SU-DHL-6 (cell line): Measurements from ENCODE around the gene SCARF2.
"Not testable (repeated sequence)": the region's sequence is repeated elsewhere in the genome, so short reads cannot be mapped to it uniquely, and the experiment has no call there.

Source experiments
- CTCF ChIP-seq: fragments of 200-600 bp; sonication (generic); IDR thresholded peaks from one replicate; pipeline ENCODE4 v1.5.1; 2017; ENCODE audit warnings: antibody characterized with exemption, mild to moderate bottlenecking, low read length, moderate library complexity; ENCODE audit not compliant: insufficient read depth, poor library complexity, severe bottlenecking
- EZH2phosphoT487 ChIP-seq: fragments of 200-600 bp; sonication (generic), shearing (Covaris generic); conservative IDR thresholded peaks from 2 replicates; pipeline ENCODE4 v1.6.1; 2018; ENCODE audit warnings: mild to moderate bottlenecking, antibody characterized with exemption, low read length, moderate library complexity, mixed read lengths

GRCh38 chr22:20483143-20483506 is 45.5 kb upstream of the SCARF2 start:
- not testable (repeated sequence) for TF ChIP-seq CTCF, EZH2phosphoT487
